Measurements from ENCODE around the gene TAS2R60.

DNA sequence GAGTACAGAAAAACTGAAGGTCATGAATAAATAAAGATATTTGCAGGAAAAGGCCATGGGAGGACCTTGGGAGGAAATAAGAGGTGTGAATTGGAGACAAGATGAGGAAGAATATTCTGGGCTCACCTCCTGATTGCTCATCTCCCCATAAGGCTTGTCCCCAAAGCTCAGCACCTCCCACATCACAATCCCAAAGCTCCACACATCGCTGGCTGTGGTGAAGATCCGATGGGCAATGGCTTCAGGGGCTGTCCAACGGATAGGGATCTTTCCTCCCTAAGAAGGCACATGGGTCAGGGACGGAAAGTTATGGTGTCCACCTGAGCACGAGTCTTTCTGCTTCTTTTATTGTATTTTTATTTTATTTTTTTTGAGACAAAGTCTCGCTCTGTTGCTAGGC is 49.2 kb upstream of the TAS2R60 start:
- no peak for TF ChIP-seq POLR2A (IDR thresholded peaks at IDR 0.05)
- TF ChIP-seq, protein P1, sequence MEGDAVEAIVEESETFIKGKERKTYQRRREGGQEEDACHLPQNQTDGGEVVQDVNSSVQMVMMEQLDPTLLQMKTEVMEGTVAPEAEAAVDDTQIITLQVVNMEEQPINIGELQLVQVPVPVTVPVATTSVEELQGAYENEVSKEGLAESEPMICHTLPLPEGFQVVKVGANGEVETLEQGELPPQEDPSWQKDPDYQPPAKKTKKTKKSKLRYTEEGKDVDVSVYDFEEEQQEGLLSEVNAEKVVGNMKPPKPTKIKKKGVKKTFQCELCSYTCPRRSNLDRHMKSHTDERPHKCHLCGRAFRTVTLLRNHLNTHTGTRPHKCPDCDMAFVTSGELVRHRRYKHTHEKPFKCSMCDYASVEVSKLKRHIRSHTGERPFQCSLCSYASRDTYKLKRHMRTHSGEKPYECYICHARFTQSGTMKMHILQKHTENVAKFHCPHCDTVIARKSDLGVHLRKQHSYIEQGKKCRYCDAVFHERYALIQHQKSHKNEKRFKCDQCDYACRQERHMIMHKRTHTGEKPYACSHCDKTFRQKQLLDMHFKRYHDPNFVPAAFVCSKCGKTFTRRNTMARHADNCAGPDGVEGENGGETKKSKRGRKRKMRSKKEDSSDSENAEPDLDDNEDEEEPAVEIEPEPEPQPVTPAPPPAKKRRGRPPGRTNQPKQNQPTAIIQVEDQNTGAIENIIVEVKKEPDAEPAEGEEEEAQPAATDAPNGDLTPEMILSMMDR (IDR thresholded peaks at IDR 0.05) = no peak
- no peak for TF ChIP-seq EP300 (IDR thresholded peaks at IDR 0.05)
- TF ChIP-seq POLR2AphosphoS5 (IDR thresholded peaks at IDR 0.05) = no peak
